Stomach (tissue), 9 donors: ENCODE measurements around the gene MUC21. TPM values are rescaled to one million over a fixed set of nuclear protein-coding genes. Genes with fewer than 3 reads are reported as not detected.

Source experiments
- DNase-seq, 2 donors: peaks; one replicate each; pipeline versions ENCODE4 v3.0.0 to v3.0.0-alpha.2; 2013 to 2019
- H3K27ac ChIP-seq, 5 donors: fragments of 200-600 bp in 4 of 5; sonication (generic) in 4 of 5; one replicate each; pipeline ENCODE4 v1.5.1; 2013 to 2019; ENCODE audit warnings: mild to moderate bottlenecking in 1 of 5, moderate library complexity in 1 of 5
- H3K27me3 ChIP-seq, 3 donors: fragments of 200-600 bp; sonication (generic); one replicate each; pipeline ENCODE4 v1.5.1; 2017 to 2019; ENCODE audit warnings: mixed run types in 1 of 3
- H3K36me3 ChIP-seq, 4 donors: fragments of 200-600 bp; sonication (generic); 1 replicate in 3 of 4; 2 replicates in 1 of 4; pipeline ENCODE4 v1.5.1; 2016 to 2019
- H3K4me1 ChIP-seq, 4 donors: fragments of 200-600 bp; sonication (generic); one replicate each; pipeline ENCODE4 v1.5.1; 2016 to 2019
- H3K4me3 ChIP-seq, 4 donors: fragments of 200-600 bp; sonication (generic) in 3 of 4; one replicate each; pipeline ENCODE4 v1.5.1; 2016 to 2019; ENCODE audit warnings: mild to moderate bottlenecking in 1 of 4
- H3K9me3 ChIP-seq, 4 donors: fragments of 200-600 bp; sonication (generic); one replicate each; pipeline ENCODE4 v1.5.1; 2016 to 2019
- CTCF ChIP-seq, 7 experiments: fragments of 450-650 bp in 4 of 7; fragments of 200-600 bp in 3 of 7; sonication (generic) in 3 of 7; IDR thresholded peaks; one replicate each; pipeline ENCODE4 v1.5.1; 2016 to 2019; ENCODE audit warnings: antibody characterized with exemption in 7 of 7, control low read depth in 2 of 7, mild to moderate bottlenecking in 1 of 7
- EP300 ChIP-seq: sonication (generic); formaldehyde crosslinking; IDR thresholded peaks from one replicate; pipeline ENCODE4 v1.6.1; 2017; ENCODE audit warnings: antibody characterized with exemption
- POLR2A ChIP-seq, 4 donors: fragments of 450-650 bp; IDR thresholded peaks; one replicate each; pipeline ENCODE4 v1.6.1; 2016; ENCODE audit warnings: antibody characterized with exemption in 4 of 4, control low read depth in 2 of 4, mild to moderate bottlenecking in 1 of 4, moderate library complexity in 1 of 4
- POLR2AphosphoS5 ChIP-seq, 3 donors: sonication (generic); formaldehyde crosslinking; IDR thresholded peaks; one replicate each; pipeline ENCODE4 v1.6.1; 2016; ENCODE audit warnings: antibody characterized with exemption in 3 of 3
- WGBS, 5 donors: extraction: QIAGEN DNeasy Blood & Tissue Kit in 3 of 5; methylation state at CpG; one replicate each; pipeline versions ENCODE4 v1.1.5 to v1.1.7; 2013 to 2018; 5-methylcytosine and 5-hydroxymethylcytosine counted together
- intact Hi-C: fragments of 100-400 bp; cut with DNase I; formaldehyde crosslinking; loops from one replicate; pipeline ENCODE4 v1.15.1; 2023; ENCODE audit warnings: low total_unique reads
- polyA plus RNA-seq, 3 donors: library from polyadenylated mRNA; stranded (reverse); fragments of 200-250 nt; gene quantifications; one replicate each; pipeline ENCODE4 v1.2.3, GENCODE V29; 2013
- total RNA-seq, 5 donors: library from RNA; depleted of rRNA; stranded (reverse); fragments of >200 nt; gene quantifications; one replicate each; pipeline versions ENCODE4 v1.1.0 to v1.2.3, GENCODE V29; 2014 to 2016
- donor health status: healthy with polysubstance abuse.
- donor health status: Bipolar disorder and iron deficiency.
- donor health status: healthy.

The MUC21 gene
- total and polyA plus RNA-seq, 8 donors, result 0.18 to 131 (median 1.6) TPM; not detected in 1

DNA sequence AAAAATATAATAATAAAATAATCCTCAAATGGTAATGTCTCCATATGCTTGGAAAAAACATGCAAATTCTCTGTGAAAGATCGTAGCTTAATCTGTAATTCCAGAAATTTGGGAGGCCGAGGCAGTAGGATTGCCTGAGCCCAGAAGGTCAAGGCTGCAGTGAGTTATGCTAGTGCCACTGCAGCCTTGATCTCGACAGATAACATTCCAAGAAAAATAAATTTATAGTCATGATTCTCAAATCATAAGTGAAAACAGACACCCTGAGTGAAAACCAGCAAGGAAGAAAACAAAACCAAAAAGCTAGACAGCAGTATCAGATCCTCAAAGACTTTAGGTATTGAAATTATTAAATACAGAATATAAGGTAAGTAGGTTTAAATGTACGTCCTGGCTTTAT is 3.8 kb upstream of the MUC21 start:
- Histone ChIP-seq H3K9me3 (no peaks in the 10 kb centered on the region), H3K27me3 (no peaks in the 10 kb centered on the region), H3K36me3 (no peaks in the 10 kb centered on the region), H3K27ac (no peak overlapping the region), H3K4me1 (peaks cover 0 to 24% (median 18%) of the 10 kb centered on the region in 4 donors), H3K4me3 (no peak overlapping the region)
- 68 to 79% (median 75%) methylated on average over 4 of the region's 4 CpGs for WGBS, 5 donors
- DNase-seq, result no peak
- no peak for TF ChIP-seq POLR2AphosphoS5 (IDR thresholded peaks at IDR 0.05)
- no peak for TF ChIP-seq CTCF (IDR thresholded peaks at IDR 0.05)
- TF ChIP-seq POLR2A (IDR thresholded peaks at IDR 0.05), result no peak
- TF ChIP-seq EP300, result no peak
- intact Hi-C loops, result no loop called here

DNA sequence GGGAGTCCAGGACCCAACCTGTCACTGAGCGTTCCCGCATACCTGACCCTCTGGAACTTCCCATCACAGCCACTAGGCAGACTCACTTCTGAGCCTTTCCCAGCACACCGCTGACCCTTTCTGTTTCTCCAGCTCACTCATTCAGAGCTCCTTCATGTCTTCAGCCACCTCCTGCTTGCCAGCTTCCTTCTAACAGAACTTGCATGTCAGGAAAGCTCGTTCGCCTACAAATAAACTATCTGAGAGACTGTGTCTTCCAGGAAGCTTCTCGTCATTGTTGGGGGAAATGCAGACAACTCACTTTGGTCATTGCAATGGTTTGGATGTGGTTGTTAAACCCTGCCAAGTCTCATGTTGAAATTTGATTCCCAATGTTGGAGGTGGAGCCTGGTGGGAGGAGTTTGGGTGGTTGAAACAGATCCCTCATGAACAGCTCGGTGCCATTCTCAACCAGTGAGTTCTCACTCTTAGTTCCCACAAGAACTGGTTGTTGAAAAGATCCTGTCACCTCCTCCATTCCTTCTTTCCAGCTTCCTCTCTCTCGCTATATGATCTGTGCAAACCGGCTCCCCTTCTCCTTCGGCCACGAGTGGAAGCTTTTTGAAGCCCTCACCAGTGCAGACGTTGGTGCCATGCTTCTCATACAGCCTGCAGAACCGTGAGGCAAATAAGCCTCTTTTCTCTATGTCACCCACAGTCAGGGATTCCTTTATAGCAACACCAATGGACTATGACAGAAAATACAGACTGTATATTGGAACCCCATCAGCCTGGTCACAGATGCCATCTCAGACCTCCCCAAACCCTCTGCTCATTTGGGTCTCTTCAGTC is 1.4 kb upstream of the MUC21 start:
- Histone ChIP-seq H3K36me3 (no peaks in the 10 kb centered on the region), H3K4me1 (peaks cover 0 to 24% (median 18%) of the 10 kb centered on the region in 4 donors), H3K27me3 (no peaks in the 10 kb centered on the region), H3K9me3 (no peaks in the 10 kb centered on the region), H3K27ac (peak overlapping the region in 4 of 5 donors; percentile 1 to 54 (median 42)), H3K4me3 (peak overlapping the region in 1 of 4 donors; percentile 29)
- 12 to 21% (median 16%) methylated on average over 13 of the region's 13 CpGs for WGBS, 5 donors
- TF ChIP-seq POLR2A (IDR thresholded peaks at IDR 0.05), result no peak
- peak in 1 of 3 donors; percentile 65 for TF ChIP-seq POLR2AphosphoS5 (IDR thresholded peaks at IDR 0.05)
- peak in 2 of 7 experiments; percentile 8 to 16 for TF ChIP-seq CTCF (IDR thresholded peaks at IDR 0.05)
- intact Hi-C loops, result no loop called here
- DNase-seq, result peak; percentile 52 to 75

DNA sequence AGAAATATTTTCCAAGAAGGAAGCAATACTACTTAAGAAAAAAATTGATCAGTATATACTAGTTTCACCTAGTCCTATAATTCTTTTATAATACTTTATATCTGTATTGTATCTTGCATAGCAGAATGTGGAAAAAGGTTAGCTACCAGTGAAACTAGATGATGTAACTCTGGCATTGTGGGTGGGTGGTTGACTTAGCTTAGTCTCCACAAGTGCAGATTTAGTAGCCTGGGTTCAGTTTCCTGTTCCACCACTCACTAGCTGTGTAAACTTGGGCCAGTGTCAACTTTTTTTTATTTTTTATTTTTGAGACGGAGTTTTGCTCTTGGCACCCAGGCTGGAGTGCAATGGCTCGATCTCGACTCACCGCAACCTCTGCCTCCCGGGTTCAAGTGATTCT is 2.0 kb downstream of the MUC21 start:
- no peaks in the 10 kb centered on the region for H3K36me3 ChIP-seq
- intact Hi-C loops, result no loop called here
- no peaks in the 10 kb centered on the region for H3K9me3 ChIP-seq
- peaks cover 0 to 17% (median 15%) of the 10 kb centered on the region in 4 donors for H3K4me1 ChIP-seq
- no peak overlapping the region for H3K4me3 ChIP-seq
- no peak overlapping the region for H3K27ac ChIP-seq
- 12 to 61% (median 50%) methylated on average over 5 of the region's 5 CpGs for WGBS, 5 donors
- DNase-seq, result no peak
- TF ChIP-seq EP300 (no peak), POLR2A (IDR thresholded peaks at IDR 0.05) (no peak), POLR2AphosphoS5 (IDR thresholded peaks at IDR 0.05) (no peak), CTCF (IDR thresholded peaks at IDR 0.05) (no peak)
- H3K27me3 ChIP-seq, result no peaks in the 10 kb centered on the region

DNA sequence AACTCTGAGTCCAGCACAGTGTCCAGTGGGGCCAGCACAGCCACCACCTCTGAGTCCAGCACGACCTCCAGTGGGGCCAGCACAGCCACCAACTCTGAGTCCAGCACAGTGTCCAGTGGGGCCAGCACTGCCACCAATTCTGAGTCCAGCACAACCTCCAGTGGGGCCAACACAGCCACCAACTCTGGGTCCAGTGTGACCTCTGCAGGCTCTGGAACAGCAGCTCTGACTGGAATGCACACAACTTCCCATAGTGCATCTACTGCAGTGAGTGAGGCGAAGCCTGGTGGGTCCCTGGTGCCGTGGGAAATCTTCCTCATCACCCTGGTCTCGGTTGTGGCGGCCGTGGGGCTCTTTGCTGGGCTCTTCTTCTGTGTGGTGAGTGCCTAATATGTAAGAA is 3.8 kb downstream of the MUC21 start:
- H3K27me3 ChIP-seq, result no peaks in the 10 kb centered on the region
- H3K4me1 ChIP-seq, result peaks cover 0 to 14% (median 8%) of the 10 kb centered on the region in 4 donors
- H3K4me3 ChIP-seq, result no peak overlapping the region
- no peaks in the 10 kb centered on the region for H3K9me3 ChIP-seq
- WGBS, 5 donors, result 79 to 95% (median 93%) methylated on average over 5 to 6 of the region's 6 CpGs
- no peak for DNase-seq
- H3K36me3 ChIP-seq, result no peaks in the 10 kb centered on the region
- H3K27ac ChIP-seq, result no peak overlapping the region
- no peak for TF ChIP-seq POLR2A (IDR thresholded peaks at IDR 0.05)
- TF ChIP-seq EP300, result no peak
- TF ChIP-seq POLR2AphosphoS5 (IDR thresholded peaks at IDR 0.05), result no peak
- intact Hi-C loops, result no loop called here
